ENCODE measurements around the gene TMEM41A. TPM values are rescaled to one million over a fixed set of nuclear protein-coding genes. Genes with fewer than 3 reads are reported as not detected.
"Not testable (repeated sequence)": the region's sequence is repeated elsewhere in the genome, so short reads cannot be mapped to it uniquely, and the experiment has no call there.

TMEM41A gene
- total and polyA plus RNA-seq, 7 donors: 3.0 to 10.4 (median 9.1) TPM

DNA sequence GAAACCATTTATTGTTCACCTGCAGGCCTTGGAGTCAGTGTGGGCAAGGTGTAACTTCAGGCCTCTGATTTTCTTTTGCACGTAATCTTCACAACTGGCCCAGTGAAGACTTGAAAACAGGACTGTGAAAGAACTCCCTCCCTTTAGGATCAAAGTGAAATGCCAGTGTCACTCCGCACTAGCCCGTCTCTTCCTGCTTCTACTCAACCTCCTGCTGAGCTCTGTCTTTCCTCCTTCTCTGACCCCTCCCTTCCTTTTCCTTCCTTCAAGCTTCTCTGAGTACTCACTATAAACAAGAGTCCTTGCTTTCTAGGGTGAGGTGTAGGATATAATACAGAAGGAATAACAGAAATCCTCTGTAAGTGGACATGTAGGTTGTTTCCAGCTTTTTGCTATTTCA is 28.5 kb downstream of the TMEM41A start:
- Histone ChIP-seq H3K4me1 (no peaks in the 10 kb centered on the region), H3K27ac (no peak overlapping the region), H3K27me3 (no peaks in the 10 kb centered on the region), H3K4me3 (no peak overlapping the region), H3K9me3 (no peaks in the 10 kb centered on the region), H3K36me3 (peaks cover 6 to 74% (median 14%) of the 10 kb centered on the region in 4 donors)
- intact Hi-C loops (cut with DNase I): no loop called here
- DNase-seq: no peak
- TF ChIP-seq POLR2AphosphoS5 (IDR thresholded peaks at IDR 0.05) (no peak), EP300 (IDR thresholded peaks at IDR 0.05) (no peak), POLR2A (IDR thresholded peaks at IDR 0.05) (no peak)
- TF ChIP-seq, protein P1, sequence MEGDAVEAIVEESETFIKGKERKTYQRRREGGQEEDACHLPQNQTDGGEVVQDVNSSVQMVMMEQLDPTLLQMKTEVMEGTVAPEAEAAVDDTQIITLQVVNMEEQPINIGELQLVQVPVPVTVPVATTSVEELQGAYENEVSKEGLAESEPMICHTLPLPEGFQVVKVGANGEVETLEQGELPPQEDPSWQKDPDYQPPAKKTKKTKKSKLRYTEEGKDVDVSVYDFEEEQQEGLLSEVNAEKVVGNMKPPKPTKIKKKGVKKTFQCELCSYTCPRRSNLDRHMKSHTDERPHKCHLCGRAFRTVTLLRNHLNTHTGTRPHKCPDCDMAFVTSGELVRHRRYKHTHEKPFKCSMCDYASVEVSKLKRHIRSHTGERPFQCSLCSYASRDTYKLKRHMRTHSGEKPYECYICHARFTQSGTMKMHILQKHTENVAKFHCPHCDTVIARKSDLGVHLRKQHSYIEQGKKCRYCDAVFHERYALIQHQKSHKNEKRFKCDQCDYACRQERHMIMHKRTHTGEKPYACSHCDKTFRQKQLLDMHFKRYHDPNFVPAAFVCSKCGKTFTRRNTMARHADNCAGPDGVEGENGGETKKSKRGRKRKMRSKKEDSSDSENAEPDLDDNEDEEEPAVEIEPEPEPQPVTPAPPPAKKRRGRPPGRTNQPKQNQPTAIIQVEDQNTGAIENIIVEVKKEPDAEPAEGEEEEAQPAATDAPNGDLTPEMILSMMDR (IDR thresholded peaks at IDR 0.05): no peak
- WGBS, 2 donors: 78 to 82% methylated on average over 3 of the region's 3 CpGs

DNA sequence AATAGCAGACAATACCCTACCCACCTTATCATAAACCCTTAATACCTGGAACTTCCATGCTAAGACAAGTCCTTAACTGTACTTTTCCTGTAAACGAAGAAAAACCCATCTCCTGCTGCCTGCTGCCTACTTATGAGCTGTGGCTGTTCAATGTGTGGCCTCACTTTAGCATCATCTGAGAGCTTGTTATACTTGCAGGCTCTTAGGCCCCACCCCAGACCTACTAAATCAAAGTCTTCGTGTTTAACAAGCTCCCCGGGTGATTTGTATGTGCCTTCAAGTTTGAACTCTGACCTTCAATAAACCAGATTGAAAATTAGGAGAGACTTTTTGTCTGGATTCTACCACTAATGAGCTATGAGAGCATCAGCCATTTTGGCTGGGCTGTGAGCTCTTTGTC is 29.3 kb downstream of the TMEM41A start:
- TF ChIP-seq, protein P1 (IDR thresholded peaks at IDR 0.05): no peak
- Histone ChIP-seq H3K4me3 (no peak overlapping the region), H3K27me3 (no peaks in the 10 kb centered on the region), H3K9me3 (no peaks in the 10 kb centered on the region), H3K27ac (no peak overlapping the region), H3K4me1 (no peaks in the 10 kb centered on the region), H3K36me3 (peaks cover 6 to 76% (median 17%) of the 10 kb centered on the region in 4 donors)
- WGBS, 2 donors: 17 to 58% methylated on average over 3 of the region's 3 CpGs
- intact Hi-C loops (cut with DNase I): no loop called here
- DNase-seq: no peak

DNA sequence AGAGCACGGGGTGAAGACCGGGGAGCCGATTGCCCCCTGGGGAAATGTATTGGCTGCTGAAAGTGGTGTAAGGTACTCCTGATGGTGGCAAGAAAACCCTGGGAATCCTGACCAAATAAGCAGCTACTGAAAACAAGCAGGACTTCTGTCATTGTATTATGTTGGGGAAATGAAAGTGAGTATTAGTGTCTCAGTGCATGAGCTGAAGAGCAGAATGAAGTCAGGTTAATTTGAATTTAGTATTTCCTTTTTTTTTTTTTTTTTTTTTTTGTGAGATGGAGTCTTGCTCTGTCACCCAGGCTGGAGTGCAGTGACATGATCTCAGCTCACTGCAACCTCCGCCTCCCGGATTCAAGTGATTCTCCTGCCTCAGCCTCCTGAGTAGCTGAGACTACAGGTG is 32.7 kb downstream of the TMEM41A start:
- DNase-seq; H3K27ac ChIP-seq; H3K4me1 ChIP-seq; H3K4me3 ChIP-seq; H3K9me3 ChIP-seq; intact Hi-C loops (cut with DNase I); H3K27me3 ChIP-seq: not testable (repeated sequence)
- peaks cover 0 to 73% (median 12%) of the 10 kb centered on the region in 4 donors for H3K36me3 ChIP-seq
- 93% methylated on average over 5 of the region's 5 CpGs for WGBS, 2 donors

DNA sequence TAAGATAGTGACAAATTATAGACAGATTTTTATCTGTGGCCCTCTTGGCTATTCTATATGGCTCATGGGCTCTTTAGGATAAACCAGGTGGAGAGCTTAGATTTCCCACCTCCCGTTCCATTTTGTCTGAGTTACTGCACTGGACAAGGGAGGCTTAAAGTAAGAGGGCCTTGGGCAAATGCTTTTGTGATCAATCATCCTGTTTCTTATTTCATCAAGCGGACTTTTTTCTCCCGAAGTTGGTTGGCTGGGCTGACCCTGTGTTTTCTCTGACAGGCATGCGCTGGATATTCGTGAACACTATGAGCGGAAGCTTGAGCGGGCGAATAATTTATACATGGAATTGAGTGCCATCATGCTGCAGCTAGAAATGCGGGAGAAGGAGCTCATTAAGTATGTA is 33.4 kb downstream of the TMEM41A start:
- Histone ChIP-seq H3K9me3 (no peaks in the 10 kb centered on the region), H3K4me1 (no peaks in the 10 kb centered on the region), H3K4me3 (no peak overlapping the region), H3K27me3 (no peaks in the 10 kb centered on the region), H3K27ac (no peak overlapping the region), H3K36me3 (peaks cover 0 to 72% (median 12%) of the 10 kb centered on the region in 4 donors)
- no peak for TF ChIP-seq EP300 (IDR thresholded peaks at IDR 0.05)
- DNase-seq: no peak
- 92 to 96% methylated on average over 9 of the region's 9 CpGs for WGBS, 2 donors
- intact Hi-C loops (cut with DNase I): no loop called here

DNA sequence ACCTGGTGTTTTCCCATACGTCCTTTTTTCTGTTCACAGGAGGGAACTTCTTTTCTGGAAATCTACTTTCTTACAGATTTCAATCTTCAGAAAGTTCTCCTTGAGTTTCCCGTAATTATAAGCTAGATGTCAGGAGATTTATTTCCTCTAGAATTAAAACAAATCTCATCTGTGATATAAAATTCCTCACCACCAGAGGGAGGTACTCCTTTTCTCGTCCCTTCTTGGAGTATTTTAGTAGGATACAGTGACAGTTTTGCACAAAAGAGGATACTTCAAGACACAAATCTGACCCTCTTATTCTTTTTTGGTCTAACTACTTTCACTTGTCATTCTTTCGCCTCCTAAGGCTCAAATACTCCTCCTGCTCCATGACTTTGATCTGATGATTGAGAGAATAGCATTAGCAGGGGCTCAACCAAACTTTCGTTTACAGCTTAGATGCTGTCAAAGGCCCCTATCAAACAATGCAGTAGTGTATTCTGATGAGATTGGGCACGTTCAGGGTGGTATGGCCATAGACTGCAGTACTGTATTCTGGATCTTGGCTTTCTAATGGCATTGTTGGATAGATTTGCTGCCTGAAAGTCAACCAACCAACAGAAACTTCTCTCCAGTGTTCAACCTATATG is 38.0 kb downstream of the TMEM41A start:
- 68 to 81% methylated on average over 6 of the region's 6 CpGs for WGBS, 2 donors
- TF ChIP-seq, protein P1 (IDR thresholded peaks at IDR 0.05): no peak
- TF ChIP-seq POLR2AphosphoS5 (IDR thresholded peaks at IDR 0.05): no peak
- TF ChIP-seq POLR2A (IDR thresholded peaks at IDR 0.05): no peak
- no peak for TF ChIP-seq EP300 (IDR thresholded peaks at IDR 0.05)
- no peak overlapping the region for H3K4me3 ChIP-seq
- DNase-seq: no peak
- intact Hi-C loops (cut with DNase I): no loop called here
- H3K27ac ChIP-seq: no peak overlapping the region
- H3K9me3 ChIP-seq: no peaks in the 10 kb centered on the region
- peaks cover 0 to 41% (median 6%) of the 10 kb centered on the region in 4 donors for H3K36me3 ChIP-seq
- no peaks in the 10 kb centered on the region for H3K27me3 ChIP-seq
- H3K4me1 ChIP-seq: no peaks in the 10 kb centered on the region

DNA sequence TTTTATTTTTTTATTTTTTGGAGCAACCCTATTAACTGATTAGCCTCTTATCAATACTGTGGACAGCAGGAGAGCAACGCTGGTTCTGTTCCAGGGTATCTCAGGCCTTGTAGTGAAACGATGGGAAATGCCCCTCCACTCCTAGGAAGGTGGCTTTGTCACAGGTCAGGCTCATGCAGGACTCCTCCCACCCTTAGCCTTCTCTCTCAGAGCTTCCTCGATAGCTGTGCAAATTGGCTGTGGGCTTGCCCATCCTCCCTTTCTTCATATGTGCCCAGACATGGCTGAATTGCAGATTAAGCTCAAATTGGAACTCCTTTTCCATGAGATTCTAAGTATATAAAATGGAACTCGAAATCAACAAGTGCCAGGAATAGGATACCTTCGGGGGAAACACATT is 38.5 kb downstream of the TMEM41A start:
- no peaks in the 10 kb centered on the region for H3K27me3 ChIP-seq
- TF ChIP-seq, protein P1 (IDR thresholded peaks at IDR 0.05): no peak
- TF ChIP-seq POLR2A (IDR thresholded peaks at IDR 0.05): no peak
- no peak for TF ChIP-seq EP300 (IDR thresholded peaks at IDR 0.05)
- no peak for TF ChIP-seq POLR2AphosphoS5 (IDR thresholded peaks at IDR 0.05)
- H3K4me3 ChIP-seq: no peak overlapping the region
- H3K27ac ChIP-seq: no peak overlapping the region
- 78 to 86% methylated on average over 5 of the region's 5 CpGs for WGBS, 2 donors
- H3K4me1 ChIP-seq: no peaks in the 10 kb centered on the region
- no peak for DNase-seq
- H3K36me3 ChIP-seq: peaks cover 0 to 37% (median 6%) of the 10 kb centered on the region in 4 donors
- no peaks in the 10 kb centered on the region for H3K9me3 ChIP-seq
- intact Hi-C loops (cut with DNase I): no loop called here

All from sigmoid colon (tissue), 7 donors.